GM19452 (cell line): ENCODE data around the gene TMEM72.
A peak's percentile ranks its signal among the peaks of the same experiment; 100 is the strongest.

Source experiments
- ATAC-seq: cut with Tn5 transposase; IDR thresholded peaks from one replicate; pipeline ENCODE4 v1.9.1; 2021; ENCODE audit not compliant: unreplicated experiment

Gene TMEM72

DNA sequence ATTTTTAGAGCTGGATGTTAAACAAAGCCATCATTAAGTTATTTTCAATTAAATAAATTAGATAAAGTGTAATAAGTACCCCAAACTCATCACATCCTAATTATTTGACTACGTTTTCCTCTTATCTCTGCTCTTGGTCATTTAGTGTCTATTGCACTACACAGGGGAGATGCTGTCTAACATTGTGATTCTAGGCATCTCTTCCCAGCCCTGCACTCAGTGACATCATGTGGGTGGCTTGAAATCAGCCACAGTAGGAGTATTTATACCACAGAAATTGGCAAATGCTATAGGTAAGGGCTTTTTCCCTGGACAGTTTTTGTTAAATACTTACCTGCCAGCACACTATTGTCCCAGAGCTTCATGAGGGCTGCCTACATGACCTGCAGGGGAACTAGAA is 21.3 kb upstream of the TMEM72 start:
- no peak for ATAC-seq

DNA sequence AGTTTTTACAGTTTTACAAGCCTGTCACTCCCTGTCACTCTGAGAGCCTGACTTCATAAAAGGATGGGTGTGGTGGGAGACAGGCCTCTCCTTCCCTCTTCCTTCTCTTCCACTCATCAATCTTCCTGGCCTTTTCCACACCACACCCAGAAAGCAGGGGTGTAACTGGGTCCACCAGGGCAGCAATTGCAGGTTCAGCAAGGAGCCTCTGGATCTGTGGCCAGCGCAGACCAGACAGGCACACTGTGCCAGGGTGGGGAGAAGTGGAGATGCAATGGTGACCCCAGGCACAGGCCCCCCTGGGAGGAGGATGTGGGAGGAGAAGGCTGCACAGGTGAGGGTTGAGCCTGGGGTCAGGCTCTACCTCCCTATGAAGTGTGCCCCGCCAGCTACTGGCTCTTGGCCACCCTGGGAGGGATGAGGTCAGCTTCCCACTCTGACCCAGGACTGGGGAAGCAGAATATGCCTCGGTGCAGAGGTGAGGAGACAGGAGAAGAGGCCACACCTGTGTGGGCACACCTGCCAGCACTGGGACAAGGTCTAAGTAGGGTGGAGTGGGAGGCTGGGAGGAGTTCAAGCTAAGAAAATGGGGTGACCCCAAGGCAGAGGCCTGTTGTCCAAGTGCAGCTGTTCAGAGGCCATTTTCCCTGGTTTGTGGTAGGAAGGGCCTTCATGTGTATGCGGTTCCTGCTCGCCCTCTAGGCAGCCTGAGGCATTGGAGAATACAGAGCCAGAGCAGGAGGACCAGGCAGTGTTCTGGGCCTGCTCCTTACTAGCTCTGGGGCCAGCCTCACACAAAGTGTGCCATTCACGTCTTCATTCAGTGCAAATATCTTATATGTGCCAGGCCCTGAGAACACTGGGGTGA is 20.2 kb upstream of the TMEM72 start:
- ATAC-seq, result no peak

DNA sequence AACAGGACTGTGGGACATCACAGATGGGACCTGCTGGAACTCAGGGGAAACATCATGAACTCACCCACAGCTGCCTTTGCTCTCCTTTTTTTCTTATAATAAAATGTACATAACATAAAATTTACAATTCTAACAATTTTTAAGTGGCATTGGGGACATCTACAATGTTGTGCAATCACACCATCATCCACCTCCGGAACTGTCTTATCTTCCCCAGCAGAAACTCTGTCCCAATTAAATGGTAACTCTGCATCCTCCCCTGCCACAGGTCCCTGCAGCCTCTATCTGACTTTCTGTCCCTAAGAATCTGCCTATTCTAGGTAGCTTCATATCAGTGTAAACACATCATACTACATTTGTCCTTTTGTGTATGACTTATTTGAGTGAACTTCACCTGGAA is 19.4 kb upstream of the TMEM72 start:
- no peak for ATAC-seq

DNA sequence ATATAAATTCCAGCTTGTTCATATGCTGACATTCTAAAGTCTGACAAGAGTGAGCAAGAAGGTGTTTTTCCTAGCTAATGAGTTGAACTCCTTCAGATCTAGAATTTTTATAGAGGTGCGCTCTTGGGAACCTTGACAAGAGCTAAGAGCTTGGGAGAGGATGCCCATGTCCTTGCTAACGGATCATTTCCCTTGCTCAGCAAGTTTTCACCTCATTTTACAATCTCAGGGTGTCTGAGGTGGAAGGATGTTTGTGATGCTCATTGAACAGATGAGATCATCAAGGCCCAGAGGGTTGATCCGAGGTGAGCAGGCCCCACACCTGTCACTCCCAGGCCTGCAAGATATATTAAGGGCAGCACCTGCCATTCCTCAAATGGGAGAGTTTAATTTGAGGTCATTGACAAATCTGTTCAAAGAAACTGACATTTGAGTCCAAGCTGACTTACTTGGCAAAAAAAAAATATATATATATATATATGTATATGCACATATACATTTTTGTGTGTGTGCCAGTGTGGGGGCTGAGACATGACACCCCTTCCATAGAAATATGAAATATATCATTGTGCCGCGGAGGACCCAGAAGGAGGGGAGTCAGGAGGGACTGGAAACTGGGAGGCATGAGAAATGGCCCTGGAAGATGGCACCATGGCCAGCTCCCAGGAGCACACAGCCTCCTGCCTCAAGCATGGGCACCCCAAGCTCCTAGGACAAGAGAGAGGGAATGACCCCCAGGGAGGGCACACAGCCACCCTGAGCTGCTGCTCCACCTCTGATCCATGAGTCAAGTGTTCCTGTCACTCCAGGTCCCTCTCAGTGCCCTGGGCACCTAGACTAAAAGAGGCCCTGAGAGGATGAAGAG is 17.3 kb upstream of the TMEM72 start:
- ATAC-seq, result no peak

DNA sequence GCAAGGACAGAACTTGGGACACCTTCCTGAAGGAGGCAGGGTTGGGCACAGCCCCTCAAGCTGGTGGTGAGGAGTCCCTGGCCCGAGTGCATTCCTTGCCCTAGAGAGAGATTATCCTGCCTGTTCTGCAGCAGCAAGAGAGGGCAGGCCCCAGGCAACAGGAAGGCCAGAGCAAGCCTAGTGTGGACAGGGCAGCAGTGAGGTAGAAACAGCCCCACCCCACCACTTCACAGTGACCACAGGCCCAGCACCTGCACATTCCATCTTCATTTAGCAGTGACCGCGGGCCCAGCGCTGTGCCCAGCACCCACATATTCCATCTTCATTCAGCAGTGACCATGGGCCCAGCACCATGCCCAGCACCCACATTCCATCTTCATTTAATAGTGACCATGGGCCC is 16.4 kb upstream of the TMEM72 start:
- no peak for ATAC-seq

DNA sequence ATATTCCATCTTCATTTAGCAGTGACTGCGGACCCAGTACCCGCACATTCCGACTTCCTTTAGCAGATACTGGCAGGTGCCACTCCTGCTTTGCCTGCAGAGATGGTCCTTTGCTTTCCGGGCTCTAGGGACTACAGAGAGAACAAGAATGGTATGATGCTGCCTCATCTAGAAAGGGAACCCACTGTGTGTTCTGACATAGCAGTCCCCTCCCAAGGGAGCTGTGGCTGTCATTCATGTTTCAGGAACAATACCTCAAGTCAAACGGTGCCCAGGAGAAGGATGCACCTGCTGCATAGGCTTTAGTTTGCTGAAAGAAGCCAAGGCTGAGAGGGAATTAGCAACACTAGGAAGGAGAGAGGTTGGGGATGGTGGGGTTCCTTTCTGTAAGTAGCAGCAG is 15.9 kb upstream of the TMEM72 start:
- ATAC-seq, result peak; percentile 57

DNA sequence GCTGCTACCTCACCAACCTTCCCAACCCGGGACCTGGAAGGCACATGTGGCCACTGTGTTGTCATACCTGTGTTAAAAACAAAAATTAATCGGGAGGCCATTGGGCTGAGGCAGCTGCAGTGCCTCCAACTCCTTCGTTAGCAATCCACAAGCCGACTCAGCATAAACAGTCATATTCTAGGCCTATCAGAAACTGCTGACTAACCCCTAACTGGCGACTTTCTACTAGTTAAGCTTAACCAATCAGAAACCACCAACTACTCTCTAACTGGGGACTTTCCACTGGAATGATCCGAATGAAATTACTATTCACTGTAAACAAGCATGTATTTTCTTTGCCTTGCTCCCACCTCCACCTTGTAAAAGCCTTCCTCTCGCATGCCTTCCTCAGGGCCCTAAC is 14.1 kb upstream of the TMEM72 start:
- no peak for ATAC-seq

DNA sequence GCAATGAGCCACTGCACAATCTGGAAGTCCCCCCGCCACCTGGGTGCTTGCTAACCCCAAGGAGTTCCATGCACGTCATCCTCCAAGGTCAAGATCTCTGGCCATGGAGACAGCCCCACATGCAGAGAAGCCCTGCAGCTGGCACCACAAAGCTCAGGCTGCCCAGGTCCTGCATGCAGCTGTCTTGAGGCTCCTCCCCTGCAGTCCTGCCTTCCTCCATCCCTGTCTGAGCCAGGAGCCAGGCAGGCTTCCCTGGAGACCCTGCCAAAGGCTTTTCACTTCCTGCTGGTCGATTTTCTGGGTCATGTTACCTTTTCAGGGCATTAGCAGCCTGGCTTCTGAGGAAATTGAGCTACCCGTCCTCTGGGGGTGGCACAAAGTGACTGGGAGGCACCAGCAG is 12.5 kb upstream of the TMEM72 start:
- ATAC-seq, result no peak

DNA sequence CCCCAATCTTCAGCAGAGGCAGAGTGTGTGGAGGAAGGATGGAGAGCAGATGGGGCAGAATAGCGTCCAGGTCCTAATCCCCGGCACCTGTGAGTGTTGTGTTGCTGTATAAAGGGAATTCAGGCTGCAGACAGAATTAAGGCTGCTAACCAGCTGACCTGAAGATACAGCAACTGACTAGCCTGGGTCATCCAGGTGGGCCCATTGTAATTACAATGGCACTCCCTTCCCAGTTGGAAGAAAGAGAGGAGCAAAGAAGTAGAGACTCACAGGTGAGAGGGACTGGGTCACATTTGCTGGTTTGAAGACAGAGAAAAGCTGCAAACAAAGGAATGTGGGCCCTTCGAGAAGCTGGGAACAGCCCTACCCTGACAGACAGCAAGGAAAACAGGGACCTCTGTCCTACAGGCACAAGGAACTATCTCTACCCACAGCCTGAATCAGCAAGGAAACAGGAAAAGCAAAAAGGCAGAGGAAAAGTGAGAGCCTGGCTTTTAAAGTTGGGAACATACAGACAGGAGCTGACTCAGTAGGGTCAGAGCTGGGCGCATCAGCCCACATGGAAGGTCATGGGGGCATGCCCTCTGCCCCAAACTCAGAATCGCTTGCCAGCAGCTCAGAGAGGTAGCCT is 11.6 kb upstream of the TMEM72 start:
- no peak for ATAC-seq

GRCh38 chr10:44902941-44903545 is 8.1 kb upstream of the TMEM72 start:
- ATAC-seq, result no peak

GRCh38 chr10:44906486-44906885 is 4.7 kb upstream of the TMEM72 start:
- no peak for ATAC-seq

DNA sequence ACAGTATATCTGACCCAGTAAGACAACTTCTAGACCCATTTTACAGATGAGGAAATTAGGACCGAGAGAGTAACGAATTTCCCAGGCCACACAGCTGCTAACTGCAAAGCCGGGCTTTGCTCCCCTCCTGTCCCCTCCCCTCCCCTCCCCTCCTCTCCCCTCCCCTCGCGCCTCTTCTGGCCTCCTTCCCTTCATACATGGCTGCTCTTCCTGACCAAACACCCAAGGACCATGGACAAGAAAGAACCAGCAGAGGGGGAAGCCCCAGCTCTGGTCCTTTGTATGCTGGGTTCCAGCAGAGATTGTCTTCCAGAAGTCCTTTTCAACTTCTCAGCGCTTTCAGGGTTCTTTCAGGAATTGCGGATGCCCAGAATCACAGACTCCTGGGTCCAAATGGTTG is 3.6 kb upstream of the TMEM72 start:
- no peak for ATAC-seq

- no peak for ATAC-seq
Measured at GRCh38 chr10:44908066-44908749, 2.9 kb upstream of the TMEM72 start.

GRCh38 chr10:44908936-44909630 is 2.1 kb upstream of the TMEM72 start:
- ATAC-seq, result no peak

DNA sequence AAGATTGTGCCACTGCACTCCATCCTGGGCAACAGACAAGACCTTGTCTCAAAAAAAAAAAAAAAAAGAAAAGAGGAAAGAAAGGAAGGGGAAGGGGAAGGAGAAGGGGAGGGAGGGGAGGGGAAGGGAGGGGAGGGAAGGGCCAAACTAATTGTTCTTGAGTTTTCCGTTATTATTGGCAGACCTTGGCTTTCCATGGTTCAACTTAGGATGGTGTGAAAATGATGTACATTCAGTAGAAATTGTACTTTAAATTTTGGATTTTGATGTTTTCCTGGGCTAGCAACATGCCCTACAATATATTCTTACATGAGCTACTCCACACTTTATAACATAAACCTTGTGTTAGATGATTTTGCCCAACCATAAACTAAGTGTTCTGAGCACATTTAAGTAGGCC is 1.2 kb upstream of the TMEM72 start:
- ATAC-seq, result no peak

DNA sequence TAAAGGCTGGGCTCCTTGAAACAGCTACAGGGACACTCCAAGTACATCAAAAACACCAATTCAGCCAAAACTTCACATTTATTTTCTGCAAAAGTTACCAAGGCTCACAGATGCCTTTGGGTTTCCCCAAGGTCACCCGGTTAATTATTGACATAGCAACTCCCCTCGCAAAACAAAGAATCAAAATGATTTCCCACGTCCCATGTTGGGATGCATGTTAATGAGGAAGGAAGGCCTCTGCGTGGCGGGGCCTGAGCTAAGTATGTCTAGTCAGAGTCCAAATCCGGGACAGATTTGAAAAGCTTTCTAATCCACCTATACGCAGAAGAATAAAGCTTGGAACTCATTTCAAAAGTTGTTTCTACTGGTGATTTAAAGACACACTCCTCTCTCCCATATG is 535 bp upstream of the TMEM72 start:
- ATAC-seq, result no peak

- ATAC-seq, result no peak
Measured at GRCh38 chr10:44911951-44912350, 814 bp downstream of the TMEM72 start.

DNA sequence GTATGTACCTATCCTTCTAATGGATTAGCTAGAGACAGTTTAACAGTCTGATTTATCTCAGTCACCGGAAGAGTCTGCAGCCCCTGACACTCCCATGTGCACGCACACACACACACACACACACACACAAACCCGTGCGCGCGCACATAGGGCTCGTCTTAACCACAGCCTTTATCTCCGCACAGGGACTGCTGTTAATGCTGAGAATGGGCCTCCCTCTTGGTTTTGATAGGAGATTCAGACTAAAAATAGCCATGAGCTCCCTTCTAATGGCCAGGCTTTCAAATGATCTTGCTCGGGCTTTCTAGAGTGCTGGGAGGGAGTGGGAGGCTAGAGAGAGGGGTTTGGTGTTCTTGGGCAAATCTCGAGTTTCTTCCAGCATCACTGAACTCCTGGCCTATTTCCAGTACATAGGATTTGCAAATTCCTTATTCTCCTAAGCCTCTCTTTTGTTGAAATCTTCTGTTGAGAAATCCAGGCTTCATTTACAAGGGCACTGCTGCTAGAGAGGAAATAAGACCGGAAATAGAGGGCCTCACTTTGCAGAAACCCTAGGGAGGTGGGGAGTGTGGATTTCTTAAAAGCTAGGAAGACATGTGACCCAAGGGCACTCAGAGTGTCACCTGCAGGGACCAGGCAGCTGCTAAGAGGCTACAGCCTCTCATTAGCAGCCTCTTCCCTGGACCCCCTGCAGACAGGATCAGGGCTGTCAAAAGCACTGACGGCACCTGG is 2.4 kb downstream of the TMEM72 start:
- no peak for ATAC-seq

GRCh38 chr10:44914891-44915290 is 3.8 kb downstream of the TMEM72 start:
- no peak for ATAC-seq
